ENCODE data around the gene EMILIN3.
A peak's percentile ranks its signal among the peaks of the same experiment; 100 is the strongest.

GRCh38 chr20:41387444-41387851 is 20.8 kb upstream of the EMILIN3 start:
- TF ChIP-seq CTCF (IDR thresholded peaks at IDR 0.05; ENCODE audit: poor library complexity) (peak; percentile 10), EZH2 (IDR thresholded peaks at IDR 0.05; ENCODE audit: borderline replicate concordance) (no peak)
